Lung microvascular endothelial cell (primary cell): Measurements from ENCODE around the gene DDI1. TPM values are rescaled to one million over a fixed set of nuclear protein-coding genes. Genes with fewer than 3 reads are reported as not detected.
"Not testable (repeated sequence)": the region's sequence is repeated elsewhere in the genome, so short reads cannot be mapped to it uniquely, and the experiment has no call there.

ENCODE experiments used
- DNase-seq, 2 donors: peaks; one replicate each; pipeline versions ENCODE4 v3.0.0 to v3.0.0-alpha.2; 2010; ENCODE audit warnings: low read depth in 2 of 2
- total RNA-seq: library from RNA; depleted of rRNA; stranded (reverse); fragments of >200 nt; gene quantifications from 2 replicates; pipeline ENCODE4 v1.2.1, GENCODE V29; 2014

The DDI1 gene
- total RNA-seq, 1 donor from 2014 or later = not detected

- DNase-seq = no peak
Observed at GRCh38 chr11:104041792-104042191, 5.4 kb downstream of the DDI1 start.

GRCh38 chr11:104043142-104043541 lies 6.7 kb downstream of the DDI1 start:
- DNase-seq = no peak

GRCh38 chr11:104043678-104044239 lies 7.3 kb downstream of the DDI1 start:
- no peak for DNase-seq

- DNase-seq = no peak
Observed at GRCh38 chr11:104046331-104046730, 9.9 kb downstream of the DDI1 start.

GRCh38 chr11:104046858-104047257 lies 10.4 kb downstream of the DDI1 start:
- not testable (repeated sequence) for DNase-seq

- no peak for DNase-seq
Observed at GRCh38 chr11:104049116-104049515, 12.7 kb downstream of the DDI1 start.

- DNase-seq = no peak
Observed at GRCh38 chr11:104051778-104052177, 15.3 kb downstream of the DDI1 start.

GRCh38 chr11:104053743-104054478 lies 17.5 kb downstream of the DDI1 start:
- no peak for DNase-seq

- no peak for DNase-seq
Observed at GRCh38 chr11:104054911-104055529, 18.6 kb downstream of the DDI1 start.

- DNase-seq = no peak
Observed at GRCh38 chr11:104055596-104055995, 19.2 kb downstream of the DDI1 start.

- no peak for DNase-seq
Observed at GRCh38 chr11:104057908-104058307, 21.5 kb downstream of the DDI1 start.

- no peak for DNase-seq
Observed at GRCh38 chr11:104058680-104059079, 22.2 kb downstream of the DDI1 start.

- no peak for DNase-seq
Observed at GRCh38 chr11:104060004-104060794, 23.8 kb downstream of the DDI1 start.

- DNase-seq = no peak
Observed at GRCh38 chr11:104060820-104061219, 24.4 kb downstream of the DDI1 start.

GRCh38 chr11:104061853-104062521 lies 25.5 kb downstream of the DDI1 start:
- no peak for DNase-seq

- no peak for DNase-seq
Observed at GRCh38 chr11:104064034-104064630, 27.7 kb downstream of the DDI1 start.

- no peak for DNase-seq
Observed at GRCh38 chr11:104067534-104067933, 31.1 kb downstream of the DDI1 start.

- no peak for DNase-seq
Observed at GRCh38 chr11:104073950-104074705, 37.7 kb downstream of the DDI1 start.

- no peak for DNase-seq
Observed at GRCh38 chr11:104075091-104075490, 38.7 kb downstream of the DDI1 start.

GRCh38 chr11:104075706-104076105 lies 39.3 kb downstream of the DDI1 start:
- DNase-seq = no peak
